ENCODE results near the gene APOL3.

DNA sequence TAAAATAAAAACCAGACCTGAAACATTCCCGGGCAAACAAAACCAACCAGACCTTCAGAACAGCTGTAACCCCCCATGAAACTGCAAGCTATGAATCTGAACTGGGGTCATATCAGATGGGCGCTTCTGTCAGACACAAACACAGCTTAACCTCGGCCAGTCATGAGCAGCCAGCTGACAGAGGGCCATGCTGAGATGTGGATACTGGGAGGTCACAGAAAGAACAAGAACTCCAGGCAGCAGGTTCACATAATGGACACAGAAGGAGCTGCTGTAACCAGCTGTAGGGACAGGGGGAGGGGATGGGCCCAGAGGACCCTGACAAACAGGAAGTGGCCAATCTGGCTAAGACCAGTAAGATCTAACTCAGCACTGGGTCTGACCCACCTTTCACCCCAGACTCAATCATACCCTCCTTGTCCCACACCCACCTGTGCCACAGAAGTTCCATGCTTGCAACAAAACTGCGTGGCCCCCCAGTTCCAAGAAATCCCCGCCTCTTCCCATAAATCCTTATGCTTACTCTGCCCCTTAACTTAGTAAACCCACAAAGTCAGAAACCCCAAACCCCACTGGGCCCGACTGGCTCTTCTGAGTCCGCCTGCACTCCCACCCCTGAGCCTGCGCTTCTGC is 37.1 kb upstream of the APOL3 start:
- TF ChIP-seq, protein P1, sequence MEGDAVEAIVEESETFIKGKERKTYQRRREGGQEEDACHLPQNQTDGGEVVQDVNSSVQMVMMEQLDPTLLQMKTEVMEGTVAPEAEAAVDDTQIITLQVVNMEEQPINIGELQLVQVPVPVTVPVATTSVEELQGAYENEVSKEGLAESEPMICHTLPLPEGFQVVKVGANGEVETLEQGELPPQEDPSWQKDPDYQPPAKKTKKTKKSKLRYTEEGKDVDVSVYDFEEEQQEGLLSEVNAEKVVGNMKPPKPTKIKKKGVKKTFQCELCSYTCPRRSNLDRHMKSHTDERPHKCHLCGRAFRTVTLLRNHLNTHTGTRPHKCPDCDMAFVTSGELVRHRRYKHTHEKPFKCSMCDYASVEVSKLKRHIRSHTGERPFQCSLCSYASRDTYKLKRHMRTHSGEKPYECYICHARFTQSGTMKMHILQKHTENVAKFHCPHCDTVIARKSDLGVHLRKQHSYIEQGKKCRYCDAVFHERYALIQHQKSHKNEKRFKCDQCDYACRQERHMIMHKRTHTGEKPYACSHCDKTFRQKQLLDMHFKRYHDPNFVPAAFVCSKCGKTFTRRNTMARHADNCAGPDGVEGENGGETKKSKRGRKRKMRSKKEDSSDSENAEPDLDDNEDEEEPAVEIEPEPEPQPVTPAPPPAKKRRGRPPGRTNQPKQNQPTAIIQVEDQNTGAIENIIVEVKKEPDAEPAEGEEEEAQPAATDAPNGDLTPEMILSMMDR (IDR thresholded peaks at IDR 0.05), result no peak
- no peak for TF ChIP-seq POLR2A (IDR thresholded peaks at IDR 0.05)

All from Peyer's patch (tissue), 4 donors.